GM12874 (cell line): Measurements from ENCODE around the gene MKNK1.

ENCODE experiments used
- TF ChIP-seq, protein P1 (sequence below): IDR thresholded peaks from 2 replicates; pipeline ENCODE4 v1.5.1; 2011; ENCODE audit warnings: low read depth, mild to moderate bottlenecking, control low read depth, low read length, moderate library complexity; ENCODE audit not compliant: insufficient read depth

Gene MKNK1

GRCh38 chr1:46646331-46646730, 42.3 kb upstream of the MKNK1 start:
- TF ChIP-seq, protein P1, sequence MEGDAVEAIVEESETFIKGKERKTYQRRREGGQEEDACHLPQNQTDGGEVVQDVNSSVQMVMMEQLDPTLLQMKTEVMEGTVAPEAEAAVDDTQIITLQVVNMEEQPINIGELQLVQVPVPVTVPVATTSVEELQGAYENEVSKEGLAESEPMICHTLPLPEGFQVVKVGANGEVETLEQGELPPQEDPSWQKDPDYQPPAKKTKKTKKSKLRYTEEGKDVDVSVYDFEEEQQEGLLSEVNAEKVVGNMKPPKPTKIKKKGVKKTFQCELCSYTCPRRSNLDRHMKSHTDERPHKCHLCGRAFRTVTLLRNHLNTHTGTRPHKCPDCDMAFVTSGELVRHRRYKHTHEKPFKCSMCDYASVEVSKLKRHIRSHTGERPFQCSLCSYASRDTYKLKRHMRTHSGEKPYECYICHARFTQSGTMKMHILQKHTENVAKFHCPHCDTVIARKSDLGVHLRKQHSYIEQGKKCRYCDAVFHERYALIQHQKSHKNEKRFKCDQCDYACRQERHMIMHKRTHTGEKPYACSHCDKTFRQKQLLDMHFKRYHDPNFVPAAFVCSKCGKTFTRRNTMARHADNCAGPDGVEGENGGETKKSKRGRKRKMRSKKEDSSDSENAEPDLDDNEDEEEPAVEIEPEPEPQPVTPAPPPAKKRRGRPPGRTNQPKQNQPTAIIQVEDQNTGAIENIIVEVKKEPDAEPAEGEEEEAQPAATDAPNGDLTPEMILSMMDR: no peak

- TF ChIP-seq, protein P1: no peak
Measured at GRCh38 chr1:46645815-46646214, 41.7 kb upstream of the MKNK1 start.

DNA sequence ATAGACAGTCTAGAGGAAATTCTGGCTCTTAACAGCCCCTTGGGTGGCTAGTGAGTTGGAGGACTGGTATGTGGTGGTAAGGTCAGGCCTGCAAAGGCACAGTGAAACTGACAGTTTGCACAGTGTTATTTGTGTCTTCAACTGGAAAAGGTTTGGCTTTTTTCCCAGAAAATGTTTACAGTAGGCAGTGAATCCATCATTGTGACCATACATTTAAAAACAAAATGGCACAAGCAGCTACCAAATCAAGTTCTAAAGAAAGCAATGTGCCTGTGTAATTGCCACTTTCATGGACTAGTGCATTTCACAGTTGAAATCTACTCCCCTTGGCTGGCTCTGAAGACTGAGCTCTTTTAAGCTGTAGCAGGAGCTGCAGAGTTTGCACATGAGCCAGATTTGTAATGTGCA, 39.3 kb upstream of the MKNK1 start:
- TF ChIP-seq, protein P1: no peak

DNA sequence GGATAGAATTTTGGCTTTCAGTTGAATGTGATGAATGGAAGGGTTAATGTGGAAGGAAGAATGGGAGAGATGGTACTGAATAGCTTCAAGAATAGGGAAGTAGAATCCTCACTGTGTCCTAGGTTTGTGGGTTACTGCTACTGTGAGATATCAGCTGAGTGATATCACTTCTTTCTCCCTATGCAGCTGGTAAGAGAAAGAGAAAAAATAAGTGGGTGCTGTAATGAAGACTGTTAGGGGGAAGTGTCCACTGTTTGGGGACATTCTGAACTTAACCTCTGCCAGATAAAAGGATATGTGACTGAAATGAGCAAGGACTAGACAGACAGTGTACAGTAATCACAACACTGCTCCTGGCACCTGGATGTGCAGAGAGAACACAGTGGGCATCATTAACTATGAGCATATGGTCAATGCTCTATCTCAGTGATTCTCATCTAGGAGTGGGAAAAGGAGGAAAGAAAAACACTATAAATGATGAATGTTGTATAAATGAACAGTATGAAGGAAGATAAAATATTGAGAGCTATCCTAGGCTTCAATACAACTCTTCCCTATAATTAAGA, 38.1 kb upstream of the MKNK1 start:
- TF ChIP-seq, protein P1: no peak

- TF ChIP-seq, protein P1: no peak
Measured at GRCh38 chr1:46639547-46639946, 35.5 kb upstream of the MKNK1 start.

- TF ChIP-seq, protein P1: no peak
Measured at GRCh38 chr1:46638921-46639320, 34.9 kb upstream of the MKNK1 start.

GRCh38 chr1:46637444-46638083, 33.5 kb upstream of the MKNK1 start:
- TF ChIP-seq, protein P1: no peak
